HEK293 (cell line): ENCODE measurements around the gene GFOD1.

Source experiments
- CTCF ChIA-PET: fragments of 350-600 bp; formaldehyde crosslinking; extraction: SDS; loops from one replicate; lab custom pipeline; 2021; ENCODE audit warnings: antibody characterized with exemption; lab: Yijun Ruan, JAX
- POLR2A ChIA-PET: fragments of 300-600 bp; formaldehyde crosslinking; extraction: SDS; loops from one replicate; lab custom pipeline; 2020; ENCODE audit warnings: antibody characterized with exemption, inconsistent platforms; lab: Yijun Ruan, JAX
- H3K27ac ChIP-seq: fragments of 200-500 bp; sonication (Bioruptor generic); 2 replicates; pipeline ENCODE4 v1.5.1; 2014; ENCODE audit warnings: low read depth, low read length, control low read depth, inconsistent platforms; ENCODE audit errors: extremely low read depth
- H3K36me3 ChIP-seq, 2 experiments: fragments of 200-500 bp in 1 of 2; sonication (Bioruptor generic) in 1 of 2; 1 replicate in 1 of 2; 2 replicates in 1 of 2; pipeline ENCODE4 v1.5.1; 2014 to 2017; ENCODE audit warnings: inconsistent platforms in 2 of 2, low read length in 2 of 2; ENCODE audit not compliant: control insufficient read depth in 2 of 2, insufficient read depth in 1 of 2
- H3K4me1 ChIP-seq: fragments of 200-500 bp; sonication (Bioruptor generic); 2 replicates; pipeline ENCODE4 v1.5.1; 2014; ENCODE audit warnings: mild to moderate bottlenecking, low read length, inconsistent platforms; ENCODE audit not compliant: control insufficient read depth, insufficient read depth
- H3K4me3 ChIP-seq: 2 replicates; pipeline ENCODE4 v1.5.1; 2011; ENCODE audit warnings: low read depth, mild to moderate bottlenecking, control low read depth, low read length, moderate library complexity
- H3K9me3 ChIP-seq: fragments of 200-500 bp; sonication (Bioruptor generic); 2 replicates; pipeline ENCODE4 v1.5.1; 2014; ENCODE audit warnings: low read depth, low read length, inconsistent platforms; ENCODE audit not compliant: control insufficient read depth, insufficient read depth
- GLI2 ChIP-seq: fragments of 450-650 bp; formaldehyde crosslinking; IDR thresholded peaks from 2 replicates; pipeline ENCODE4; 2017; ENCODE audit warnings: missing biosample characterization, missing genetic modification characterization, low read depth, borderline replicate concordance
- HOXD13 ChIP-seq: sonication (generic); formaldehyde crosslinking; IDR thresholded peaks from 2 replicates; pipeline ENCODE4 v1.8.0; 2022; ENCODE audit warnings: missing genetic modification reagents, borderline replicate concordance
- MEIS1 ChIP-seq: sonication (generic); formaldehyde crosslinking; IDR thresholded peaks from 2 replicates; pipeline ENCODE4 v1.8.1; 2022; ENCODE audit warnings: missing genetic modification reagents, mild to moderate bottlenecking, borderline replicate concordance
- SP3 ChIP-seq: fragments of 450-650 bp; formaldehyde crosslinking; IDR thresholded peaks from 2 replicates; pipeline ENCODE4 v1.5.1; 2016; ENCODE audit warnings: missing biosample characterization, missing genetic modification characterization
- ZEB2 ChIP-seq: fragments of 450-650 bp; formaldehyde crosslinking; IDR thresholded peaks from 2 replicates; pipeline ENCODE4 v1.5.1; 2016; ENCODE audit warnings: missing biosample characterization, missing genetic modification characterization
- ZNF114 ChIP-seq: fragments of 450-650 bp; formaldehyde crosslinking; IDR thresholded peaks from 2 replicates; pipeline ENCODE4 v1.5.0; 2017; ENCODE audit warnings: missing biosample characterization, missing genetic modification characterization
- ZNF19 ChIP-seq: fragments of 450-650 bp; formaldehyde crosslinking; IDR thresholded peaks from 2 replicates; pipeline ENCODE4; 2016; ENCODE audit warnings: missing biosample characterization, missing genetic modification characterization, low read depth
- ZNF2 ChIP-seq: fragments of 450-650 bp; formaldehyde crosslinking; IDR thresholded peaks from 2 replicates; pipeline ENCODE4 v1.5.1; 2016; ENCODE audit warnings: missing biosample characterization, missing genetic modification characterization
- ZNF239 ChIP-seq: fragments of 450-650 bp; formaldehyde crosslinking; IDR thresholded peaks from 2 replicates; pipeline ENCODE4 v1.5.1; 2016; ENCODE audit warnings: missing biosample characterization, missing genetic modification characterization
- ZNF324 ChIP-seq: fragments of 450-650 bp; formaldehyde crosslinking; IDR thresholded peaks from 2 replicates; pipeline ENCODE4 v1.5.1; 2016; ENCODE audit warnings: missing biosample characterization, missing genetic modification characterization
- ZNF335 ChIP-seq: fragments of 450-650 bp; formaldehyde crosslinking; conservative IDR thresholded peaks from 2 replicates; pipeline ENCODE4 v1.5.1; 2016; ENCODE audit warnings: missing biosample characterization, missing genetic modification characterization
- ZNF404 ChIP-seq: fragments of 450-650 bp; formaldehyde crosslinking; IDR thresholded peaks from 2 replicates; pipeline ENCODE4 v1.5.1; 2017; ENCODE audit warnings: missing biosample characterization, missing genetic modification characterization
- ZNF600 ChIP-seq: fragments of 450-650 bp; formaldehyde crosslinking; IDR thresholded peaks from 2 replicates; pipeline ENCODE4 v1.5.1; 2016; ENCODE audit warnings: missing biosample characterization, missing genetic modification characterization
- ZNF639 ChIP-seq: fragments of 450-650 bp; formaldehyde crosslinking; IDR thresholded peaks from 2 replicates; pipeline ENCODE4 v1.5.1; 2016; ENCODE audit warnings: missing biosample characterization, missing genetic modification characterization
- ZNF692 ChIP-seq: fragments of 450-650 bp; formaldehyde crosslinking; IDR thresholded peaks from 2 replicates; pipeline ENCODE4 v1.5.1; 2016; ENCODE audit warnings: missing biosample characterization, missing genetic modification characterization
- ZNF701 ChIP-seq: fragments of 450-650 bp; formaldehyde crosslinking; IDR thresholded peaks from 2 replicates; pipeline ENCODE4 v1.5.1; 2016; ENCODE audit warnings: missing biosample characterization, missing genetic modification characterization
- ZNF791 ChIP-seq: fragments of 450-650 bp; formaldehyde crosslinking; IDR thresholded peaks from 2 replicates; pipeline ENCODE4 v1.5.1; 2016; ENCODE audit warnings: missing biosample characterization, missing genetic modification characterization
- ZSCAN23 ChIP-seq: fragments of 450-650 bp; formaldehyde crosslinking; IDR thresholded peaks from 2 replicates; pipeline ENCODE4 v1.5.1; 2016; ENCODE audit warnings: missing biosample characterization, missing genetic modification characterization
- ZSCAN30 ChIP-seq: fragments of 450-650 bp; IDR thresholded peaks from 2 replicates; pipeline ENCODE4 v1.5.1; 2018; ENCODE audit warnings: missing biosample characterization, mild to moderate bottlenecking, missing genetic modification characterization, moderate library complexity
- TF ChIP-seq, protein P1 (sequence below): fragments of 450-650 bp; formaldehyde crosslinking; IDR thresholded peaks from 2 replicates; pipeline ENCODE4 v1.5.1; 2016; ENCODE audit warnings: missing biosample characterization, missing genetic modification characterization
- TF ChIP-seq, protein P2 (sequence below): fragments of 450-650 bp; formaldehyde crosslinking; IDR thresholded peaks from 2 replicates; pipeline ENCODE4 v1.5.1; 2017; ENCODE audit warnings: missing biosample characterization, missing genetic modification characterization

GFOD1 gene

DNA sequence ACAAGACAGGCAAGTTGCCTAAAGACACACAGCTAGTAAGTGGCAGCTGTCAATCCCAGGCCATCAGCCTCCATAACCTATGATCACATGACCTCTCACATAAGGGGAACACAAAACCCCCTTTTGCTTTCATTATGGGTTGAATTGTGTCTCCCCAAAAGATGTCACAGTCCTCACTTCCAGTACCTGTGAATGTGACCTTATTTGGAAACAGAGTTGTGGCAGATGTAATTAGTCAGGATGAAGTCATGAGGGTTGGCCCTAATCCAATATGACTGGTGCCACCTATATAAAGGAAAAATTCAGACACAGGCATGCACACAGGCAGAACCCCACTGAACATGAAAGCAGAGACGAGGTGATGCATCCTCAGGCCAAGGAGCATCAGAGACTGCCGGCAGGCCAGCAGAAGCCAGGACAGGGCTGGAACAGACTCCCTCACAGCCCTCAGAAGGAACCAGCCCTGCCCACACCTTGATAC lies 33.6 kb downstream of the GFOD1 start (continued):
- TF ChIP-seq ZNF639 (no peak), ZNF701 (no peak), ZNF2 (tag by site-specific recombination) (no peak), ZEB2 (tag by site-specific recombination) (0 out of 2 replicates have a peak, but pooled peaks have one; percentile 24), ZNF335 (tag by site-specific recombination) (no peak), ZNF791 (tag by site-specific recombination) (no peak), ZNF404 (tag by site-specific recombination) (no peak), ZNF692 (tag by site-specific recombination) (no peak), HOXD13 (CRISPR knock-in tag) (no peak), GLI2 (tag by site-specific recombination) (no peak), SP3 (tag by site-specific recombination) (peak; percentile 5; the same call in 1 of the 2 replicates), ZNF239 (tag by site-specific recombination) (no peak), MEIS1 (CRISPR knock-in tag) (no peak), ZSCAN23 (no peak), ZNF600 (peak; percentile 77), ZNF324 (tag by site-specific recombination) (no peak)
- TF ChIP-seq, protein P1, sequence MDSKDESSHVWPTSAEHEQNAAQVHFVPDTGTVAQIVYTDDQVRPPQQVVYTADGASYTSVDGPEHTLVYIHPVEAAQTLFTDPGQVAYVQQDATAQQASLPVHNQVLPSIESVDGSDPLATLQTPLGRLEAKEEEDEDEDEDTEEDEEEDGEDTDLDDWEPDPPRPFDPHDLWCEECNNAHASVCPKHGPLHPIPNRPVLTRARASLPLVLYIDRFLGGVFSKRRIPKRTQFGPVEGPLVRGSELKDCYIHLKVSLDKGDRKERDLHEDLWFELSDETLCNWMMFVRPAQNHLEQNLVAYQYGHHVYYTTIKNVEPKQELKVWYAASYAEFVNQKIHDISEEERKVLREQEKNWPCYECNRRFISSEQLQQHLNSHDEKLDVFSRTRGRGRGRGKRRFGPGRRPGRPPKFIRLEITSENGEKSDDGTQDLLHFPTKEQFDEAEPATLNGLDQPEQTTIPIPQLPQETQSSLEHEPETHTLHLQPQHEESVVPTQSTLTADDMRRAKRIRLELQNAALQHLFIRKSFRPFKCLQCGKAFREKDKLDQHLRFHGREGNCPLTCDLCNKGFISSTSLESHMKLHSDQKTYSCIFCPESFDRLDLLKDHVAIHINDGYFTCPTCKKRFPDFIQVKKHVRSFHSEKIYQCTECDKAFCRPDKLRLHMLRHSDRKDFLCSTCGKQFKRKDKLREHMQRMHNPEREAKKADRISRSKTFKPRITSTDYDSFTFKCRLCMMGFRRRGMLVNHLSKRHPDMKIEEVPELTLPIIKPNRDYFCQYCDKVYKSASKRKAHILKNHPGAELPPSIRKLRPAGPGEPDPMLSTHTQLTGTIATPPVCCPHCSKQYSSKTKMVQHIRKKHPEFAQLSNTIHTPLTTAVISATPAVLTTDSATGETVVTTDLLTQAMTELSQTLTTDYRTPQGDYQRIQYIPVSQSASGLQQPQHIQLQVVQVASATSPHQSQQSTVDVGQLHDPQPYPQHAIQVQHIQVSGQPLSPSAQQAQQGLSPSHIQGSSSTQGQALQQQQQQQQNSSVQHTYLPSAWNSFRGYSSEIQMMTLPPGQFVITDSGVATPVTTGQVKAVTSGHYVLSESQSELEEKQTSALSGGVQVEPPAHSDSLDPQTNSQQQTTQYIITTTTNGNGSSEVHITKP (tag by site-specific recombination): peak; percentile 43
- TF ChIP-seq, protein P2, sequence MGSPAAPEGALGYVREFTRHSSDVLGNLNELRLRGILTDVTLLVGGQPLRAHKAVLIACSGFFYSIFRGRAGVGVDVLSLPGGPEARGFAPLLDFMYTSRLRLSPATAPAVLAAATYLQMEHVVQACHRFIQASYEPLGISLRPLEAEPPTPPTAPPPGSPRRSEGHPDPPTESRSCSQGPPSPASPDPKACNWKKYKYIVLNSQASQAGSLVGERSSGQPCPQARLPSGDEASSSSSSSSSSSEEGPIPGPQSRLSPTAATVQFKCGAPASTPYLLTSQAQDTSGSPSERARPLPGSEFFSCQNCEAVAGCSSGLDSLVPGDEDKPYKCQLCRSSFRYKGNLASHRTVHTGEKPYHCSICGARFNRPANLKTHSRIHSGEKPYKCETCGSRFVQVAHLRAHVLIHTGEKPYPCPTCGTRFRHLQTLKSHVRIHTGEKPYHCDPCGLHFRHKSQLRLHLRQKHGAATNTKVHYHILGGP: no peak
- TF ChIP-seq, all 188 proteins: peak for 8

DNA sequence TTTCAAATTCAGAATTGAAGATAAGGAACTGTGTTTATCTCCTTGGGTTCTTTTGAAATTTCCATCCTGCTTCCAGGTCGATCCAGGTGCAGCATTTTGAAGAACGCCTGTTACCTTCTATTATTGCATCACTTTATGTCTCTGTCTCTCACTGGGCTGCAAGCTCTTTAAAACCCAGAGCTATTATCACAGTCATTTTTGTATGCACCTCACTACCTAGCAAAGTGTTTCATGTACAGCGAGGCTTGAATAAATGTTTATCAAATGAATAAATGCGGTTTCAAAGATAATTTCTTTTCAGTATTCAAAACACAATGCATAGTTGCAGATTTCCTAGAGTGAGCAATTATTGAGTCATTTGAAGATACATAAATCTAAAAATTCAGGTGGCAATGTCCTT lies 34.2 kb downstream of the GFOD1 start:
- ChIA-PET POLR2A (no interaction called here), CTCF (interaction anchor here (0.5 to 2.3 kb wide), 6 partner anchors 11 to 122 kb away, joined by 3 to 12 read pairs (median 3); partner anchors contain the start of gene SIRT5)
- Histone ChIP-seq H3K36me3 (no peaks in the 10 kb centered on the region), H3K27ac (no peak overlapping the region), H3K9me3 (no peaks in the 10 kb centered on the region), H3K4me3 (no peak overlapping the region), H3K4me1 (peaks cover 3% of the 10 kb centered on the region; the same call in 1 of the 2 replicates)
- TF ChIP-seq ZSCAN30 (tag by site-specific recombination) (no peak), ZNF19 (tag by site-specific recombination) (no peak), ZNF114 (tag by site-specific recombination) (no peak)
